HK-2 (cell line): ENCODE data around the gene PLEKHG3.
A peak's percentile ranks its signal among the peaks of the same experiment; 100 is the strongest.

Experiments
- DNase-seq: peaks from one replicate; pipeline ENCODE4 v3.0.0-alpha.2; 2018; ENCODE audit not compliant: unreplicated experiment

The PLEKHG3 gene

GRCh38 chr14:64747327-64747726, 43.1 kb downstream of the PLEKHG3 start:
- DNase-seq = no peak

GRCh38 chr14:64748521-64748920, 44.3 kb downstream of the PLEKHG3 start:
- DNase-seq = no peak

GRCh38 chr14:64748995-64749714, 44.9 kb downstream of the PLEKHG3 start:
- no peak for DNase-seq

DNA sequence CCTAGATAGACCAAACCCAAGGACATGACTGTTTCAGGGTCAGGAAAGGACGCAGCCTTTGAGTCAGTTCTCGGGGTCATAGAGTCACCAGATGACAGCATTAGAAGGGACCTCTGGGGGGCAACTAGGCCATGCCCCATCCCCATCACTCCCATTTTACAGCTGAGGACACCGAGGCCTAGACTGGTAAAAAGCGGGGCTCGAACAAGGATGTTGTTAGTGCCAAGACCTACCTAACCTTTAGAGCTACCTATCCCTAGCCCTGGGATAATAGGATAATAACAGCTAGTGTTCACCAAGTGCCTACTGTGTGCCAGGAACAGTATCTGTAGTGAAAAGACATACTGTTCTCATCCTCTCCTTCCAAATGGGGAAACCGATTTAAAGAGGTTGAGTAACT, 48.7 kb downstream of the PLEKHG3 start:
- DNase-seq = no peak

GRCh38 chr14:64753374-64753773, 49.1 kb downstream of the PLEKHG3 start:
- DNase-seq = no peak

- DNase-seq = no peak
Measured at GRCh38 chr14:64753999-64754398, 49.8 kb downstream of the PLEKHG3 start.

GRCh38 chr14:64754685-64755084, 50.5 kb downstream of the PLEKHG3 start:
- DNase-seq = no peak

- DNase-seq = no peak
Measured at GRCh38 chr14:64755781-64756221, 51.6 kb downstream of the PLEKHG3 start.

GRCh38 chr14:64756712-64757111, 52.5 kb downstream of the PLEKHG3 start:
- no peak for DNase-seq

GRCh38 chr14:64757601-64758000, 53.4 kb downstream of the PLEKHG3 start:
- no peak for DNase-seq

- DNase-seq = no peak
Measured at GRCh38 chr14:64758025-64758521, 53.8 kb downstream of the PLEKHG3 start.

DNA sequence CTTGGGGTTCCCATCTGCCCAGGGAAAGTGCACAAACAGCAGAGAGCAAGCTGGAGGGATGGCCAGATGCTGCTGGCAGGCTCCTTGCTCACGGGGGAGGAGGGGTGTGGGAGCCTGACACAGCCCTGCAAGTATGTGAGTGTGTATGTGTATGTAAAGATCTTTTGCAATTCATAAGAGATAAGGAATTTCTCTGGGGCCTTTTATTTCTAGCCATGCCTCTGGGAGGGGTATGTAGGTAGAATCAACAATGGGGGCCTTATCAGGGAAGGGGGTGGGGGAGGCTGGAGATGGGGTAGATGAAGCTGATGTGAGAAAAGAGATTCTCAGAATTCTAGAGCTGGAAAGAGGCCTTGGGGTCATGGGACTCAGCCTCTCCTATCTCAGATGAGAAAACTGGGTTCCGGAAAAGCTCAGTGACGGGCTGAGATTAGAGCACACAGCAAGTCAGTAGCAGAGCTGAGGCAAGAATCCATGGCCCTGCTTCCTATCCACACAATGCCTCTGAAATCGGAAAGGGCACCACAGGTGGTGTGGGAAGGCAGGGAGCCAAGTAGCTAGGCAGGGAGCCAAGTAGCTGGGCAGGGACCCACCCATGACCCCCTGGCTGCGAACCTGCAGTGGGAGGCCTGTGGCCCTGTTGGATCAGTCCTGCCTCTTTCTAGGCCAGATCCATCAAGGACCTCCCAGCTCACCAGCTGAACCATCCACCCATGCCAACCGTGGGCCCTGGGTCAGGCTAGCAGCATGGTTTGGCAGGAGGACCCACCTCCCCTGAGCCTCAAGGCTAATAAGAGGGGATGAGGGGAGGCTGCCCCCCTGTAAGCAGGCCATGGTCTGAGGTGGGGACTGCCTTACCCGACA, 54.7 kb downstream of the PLEKHG3 start:
- DNase-seq = no peak

DNA sequence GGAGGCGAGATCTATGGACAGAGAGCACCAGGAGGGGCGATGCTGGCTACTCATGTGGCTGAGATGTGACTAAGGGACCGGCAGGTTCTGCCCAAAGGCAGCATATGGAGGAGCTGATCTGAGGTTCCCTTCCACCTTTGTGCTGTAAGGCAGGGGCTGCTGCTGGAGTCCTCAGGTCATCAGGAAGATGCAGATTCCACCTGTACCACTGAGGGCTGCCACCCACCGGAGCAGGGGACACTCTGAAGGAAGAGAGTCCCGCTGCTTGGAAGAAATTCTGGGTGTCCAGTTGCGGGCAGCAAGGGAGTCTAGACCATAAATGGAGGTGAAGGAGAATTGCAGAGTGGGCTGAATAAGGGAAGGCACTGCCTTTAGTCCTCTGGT, 55.3 kb downstream of the PLEKHG3 start:
- no peak for DNase-seq

GRCh38 chr14:64760146-64760755, 56.0 kb downstream of the PLEKHG3 start:
- DNase-seq = peak; percentile 41

- DNase-seq = no peak
Measured at GRCh38 chr14:64760916-64761315, 56.7 kb downstream of the PLEKHG3 start.

DNA sequence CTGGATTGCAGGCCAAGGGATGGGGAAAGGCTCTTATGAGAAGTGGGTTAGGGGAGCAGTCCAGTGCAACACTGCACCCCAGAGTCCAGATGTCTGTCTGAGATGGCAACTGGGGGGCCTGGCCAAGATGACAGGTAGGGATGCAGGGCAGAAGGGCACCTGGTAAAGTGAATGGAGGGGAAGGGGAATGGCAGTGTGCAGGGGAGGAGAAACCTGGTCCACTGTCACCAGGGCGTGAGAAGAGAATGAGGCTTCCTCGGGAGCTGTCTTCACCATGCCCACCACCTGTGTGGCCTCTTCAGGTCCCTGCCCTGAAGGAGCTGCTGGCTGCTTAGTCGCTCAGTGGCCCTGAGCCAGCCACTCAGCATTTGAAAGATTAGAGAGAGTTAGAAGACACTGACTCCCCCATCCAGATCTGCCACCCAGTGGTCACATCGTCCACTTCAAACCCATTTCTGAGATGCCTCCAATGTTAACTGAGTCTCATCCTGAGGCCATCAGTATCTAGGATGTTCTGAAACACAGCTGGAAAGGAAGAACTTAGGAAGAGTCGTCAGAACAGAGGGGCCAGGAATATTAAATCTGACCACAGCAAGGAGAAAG, 57.3 kb downstream of the PLEKHG3 start:
- no peak for DNase-seq

- DNase-seq = peak; percentile 48
Measured at GRCh38 chr14:64762044-64763034, 58.1 kb downstream of the PLEKHG3 start.

DNA sequence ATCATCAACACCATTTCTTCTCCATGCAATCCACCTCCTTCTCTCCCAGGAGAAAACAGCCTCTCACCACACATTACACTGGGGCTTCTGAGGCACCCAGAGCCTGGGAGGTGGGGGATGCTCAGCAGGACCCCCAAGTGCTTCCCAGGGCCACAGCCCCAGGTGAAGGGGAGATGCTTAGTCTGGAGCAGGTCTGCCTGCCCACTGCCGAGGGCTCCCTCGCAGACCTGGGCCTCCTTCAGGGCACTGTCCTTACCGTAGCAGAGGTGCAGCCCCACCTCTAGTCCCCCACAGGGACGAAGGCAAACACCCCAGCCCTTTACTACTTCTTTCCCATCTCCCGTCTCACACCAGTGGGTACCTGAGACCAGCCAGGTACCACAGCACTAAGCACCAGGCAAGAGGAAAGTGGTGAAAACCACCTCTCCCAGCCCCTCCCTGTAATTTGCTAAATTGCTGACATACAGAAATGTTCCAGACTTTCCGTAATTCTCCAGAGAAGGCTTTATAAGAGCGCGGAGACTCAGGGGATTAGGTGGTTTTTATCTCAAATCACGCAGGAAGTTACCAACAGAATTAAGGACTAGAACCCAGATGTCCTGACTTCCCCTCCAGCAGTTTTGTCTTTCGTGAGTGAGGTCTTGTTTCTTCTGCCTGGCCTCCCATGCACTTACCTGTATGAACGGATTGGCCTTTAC, 59.0 kb downstream of the PLEKHG3 start:
- DNase-seq = no peak

GRCh38 chr14:64763801-64764621, 59.8 kb downstream of the PLEKHG3 start:
- peak; percentile 21 for DNase-seq
